Measurements from ENCODE around the gene GABBR1. TPM values are rescaled to one million over a fixed set of nuclear protein-coding genes. Genes with fewer than 3 reads are reported as not detected.

Gene GABBR1
- total RNA-seq, 5 donors from 2014 or later (not counting 1 experiment from before 2014, with no cell fraction given) = 48.0 to 82.7 (median 74.8) TPM

DNA sequence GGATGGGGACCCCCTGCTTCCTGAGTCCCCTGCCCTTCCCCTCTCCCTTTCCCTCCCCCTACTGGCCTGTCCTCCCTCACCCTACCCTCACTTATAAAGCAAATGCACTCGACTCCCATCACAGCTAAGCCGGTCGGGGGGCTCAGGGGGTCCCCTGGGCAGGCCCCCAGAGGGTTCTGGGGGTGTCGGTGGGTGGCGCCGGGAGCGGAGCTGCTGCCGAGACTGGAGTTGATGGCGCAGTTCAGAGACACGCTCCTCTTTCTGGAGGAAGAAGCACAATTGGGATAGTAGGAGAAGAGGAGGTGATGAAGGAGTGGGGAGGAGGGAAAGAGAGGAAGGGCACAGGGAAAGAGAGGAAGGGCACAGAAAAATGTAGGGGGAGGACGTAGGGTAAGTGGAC lies 29.5 kb downstream of the GABBR1 start:
- Mint-ChIP-seq H3K9me3 (no peaks in the 10 kb centered on the region), H3K36me3 (peaks cover 44% of the 10 kb centered on the region), H3K4me3 (no peak overlapping the region), H3K27me3 (peaks cover 0 to 3% of the 10 kb centered on the region in 2 donors), H3K4me1 (no peaks in the 10 kb centered on the region), H3K27ac (no peak overlapping the region)
- ATAC-seq (replicated peaks in 1 of 4) (no peak), DNase-seq (no peak)
- no peaks in the 10 kb centered on the region for H3K9me3 ChIP-seq
- POLR2A ChIA-PET = interaction anchor here in 1 of 2 donors (0.6 kb wide), 1 partner anchor 42 kb away, joined by 6 read pairs; no protein-coding TSS in a partner anchor
- no peaks in the 10 kb centered on the region for H3K27me3 ChIP-seq (replicated peaks in 1 of 2; ENCODE audit: control insufficient read depth in 2 of 2, extremely low read depth in 1 of 2, insufficient read depth in 2 of 2, low read length in 1 of 2)
- H3K4me1 ChIP-seq (ENCODE audit: control insufficient read depth in 1 of 2, extremely low read depth in 1 of 2, insufficient read depth in 2 of 2, low read length in 2 of 2) = no peaks in the 10 kb centered on the region
- H3K27ac ChIP-seq (ENCODE audit: low read length) = no peak overlapping the region
- 91% methylated on average over 8 of the region's 11 CpGs for WGBS (ENCODE audit: insufficient coverage)
- H3K4me3 ChIP-seq (ENCODE audit: control insufficient read depth in 1 of 2, extremely low read depth in 1 of 2, low read length in 1 of 2) = no peak overlapping the region
- CTCF ChIA-PET = no interaction called here
- H3K36me3 ChIP-seq (ENCODE audit: control insufficient read depth in 2 of 2, extremely low read depth in 1 of 2, insufficient read depth in 1 of 2, low read length in 1 of 2) = peaks cover 3 to 8% of the 10 kb centered on the region in 2 donors

DNA sequence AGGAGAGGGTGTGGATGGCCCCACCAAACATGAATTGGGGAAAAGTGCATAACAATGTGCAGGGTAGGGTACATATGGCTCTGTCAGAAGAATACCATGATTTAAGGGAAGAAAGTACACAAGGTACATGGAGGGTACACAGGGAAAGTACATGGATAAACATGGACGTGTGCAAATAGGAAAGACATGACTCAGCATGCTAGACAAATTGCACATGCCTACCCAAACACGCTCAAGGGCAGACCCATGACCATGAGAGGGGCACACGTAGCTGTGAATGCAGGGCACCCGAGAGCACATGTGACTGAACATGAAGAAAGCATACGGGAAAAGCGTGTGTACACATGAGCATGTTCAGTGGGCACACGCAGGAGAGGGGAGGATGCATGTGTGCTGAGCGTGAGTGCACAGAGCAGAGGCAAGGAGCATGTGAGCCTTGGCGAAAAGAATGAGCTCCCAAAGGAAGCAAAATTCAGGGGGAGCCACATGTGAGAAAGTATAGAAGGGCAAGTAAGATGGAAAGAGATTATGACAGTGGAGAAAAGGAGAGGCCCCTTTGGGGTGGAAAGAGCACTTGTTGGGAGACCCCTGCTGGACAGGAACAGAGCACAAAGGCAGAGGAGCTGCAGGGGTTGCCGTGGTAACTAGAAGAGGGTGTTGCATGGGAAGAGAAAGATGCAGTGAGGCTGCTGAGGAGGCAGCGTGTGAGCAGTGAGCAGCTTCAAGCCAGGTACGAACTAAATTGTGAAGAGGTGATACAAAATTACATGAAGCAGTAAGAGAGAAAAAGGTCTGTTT lies 30.2 kb downstream of the GABBR1 start:
- no peak overlapping the region for H3K4me3 Mint-ChIP-seq
- Histone ChIP-seq H3K27ac (ENCODE audit: low read length) (no peak overlapping the region), H3K4me1 (ENCODE audit: control insufficient read depth in 1 of 2, extremely low read depth in 1 of 2, insufficient read depth in 2 of 2, low read length in 2 of 2) (no peaks in the 10 kb centered on the region), H3K4me3 (ENCODE audit: control insufficient read depth in 1 of 2, extremely low read depth in 1 of 2, low read length in 1 of 2) (no peak overlapping the region), H3K9me3 (no peaks in the 10 kb centered on the region), H3K27me3 (replicated peaks in 1 of 2; ENCODE audit: control insufficient read depth in 2 of 2, extremely low read depth in 1 of 2, insufficient read depth in 2 of 2, low read length in 1 of 2) (no peaks in the 10 kb centered on the region), H3K36me3 (ENCODE audit: control insufficient read depth in 2 of 2, extremely low read depth in 1 of 2, insufficient read depth in 1 of 2, low read length in 1 of 2) (peaks cover 3 to 8% of the 10 kb centered on the region in 2 donors)
- ATAC-seq (replicated peaks in 1 of 4) = no peak
- H3K9me3 Mint-ChIP-seq = no peaks in the 10 kb centered on the region
- no peak overlapping the region for H3K27ac Mint-ChIP-seq
- ChIA-PET CTCF (no interaction called here), POLR2A (interaction anchor here in 1 of 2 donors (0.6 kb wide), 1 partner anchor 42 kb away, joined by 6 read pairs; no protein-coding TSS in a partner anchor)
- H3K27me3 Mint-ChIP-seq = peaks cover 0 to 3% of the 10 kb centered on the region in 2 donors
- peaks cover 37% of the 10 kb centered on the region for H3K36me3 Mint-ChIP-seq
- H3K4me1 Mint-ChIP-seq = no peaks in the 10 kb centered on the region
- peak in 1 of 35 experiments; percentile 6 for DNase-seq
- 81% methylated on average over 12 of the region's 12 CpGs for WGBS (ENCODE audit: insufficient coverage)

DNA sequence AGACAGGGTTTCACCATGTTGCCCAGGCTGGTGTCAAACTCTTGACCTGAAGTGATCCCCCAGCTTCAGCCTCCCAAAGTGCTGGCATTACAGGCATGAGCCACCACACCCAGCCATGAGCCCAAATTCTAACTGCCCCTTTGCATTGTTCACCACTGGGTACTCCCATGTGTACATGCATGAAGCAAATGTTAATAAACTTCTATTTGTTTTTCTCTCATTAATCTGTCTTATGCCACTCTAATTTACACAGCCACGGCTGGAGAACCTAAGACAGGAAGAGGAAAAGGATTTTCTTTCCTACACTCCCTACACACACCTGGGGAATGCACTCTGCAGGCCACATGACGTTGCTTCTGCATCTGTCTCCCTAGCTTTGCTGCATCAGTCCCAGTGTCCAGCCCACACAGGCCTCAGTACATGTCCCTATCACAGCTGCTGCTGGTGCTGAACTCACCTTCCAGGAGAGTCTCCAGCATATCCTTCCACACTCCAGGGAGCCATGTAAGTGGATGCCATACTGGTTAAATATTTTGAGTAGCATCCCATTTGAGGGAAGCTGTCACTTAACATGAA lies 34.7 kb downstream of the GABBR1 start:
- Mint-ChIP-seq H3K4me1 (no peaks in the 10 kb centered on the region), H3K9me3 (no peaks in the 10 kb centered on the region), H3K36me3 (peaks cover 10% of the 10 kb centered on the region), H3K4me3 (no peak overlapping the region), H3K27me3 (peaks cover 0 to 14% of the 10 kb centered on the region in 2 donors), H3K27ac (no peak overlapping the region)
- WGBS (ENCODE audit: insufficient coverage) = no CpG with 5 or more reads among the region's 2 CpGs
- H3K4me1 ChIP-seq (ENCODE audit: control insufficient read depth in 1 of 2, extremely low read depth in 1 of 2, insufficient read depth in 2 of 2, low read length in 2 of 2) = no peaks in the 10 kb centered on the region
- ATAC-seq (replicated peaks in 1 of 4) (no peak), DNase-seq (no peak)
- ChIA-PET POLR2A (no interaction called here), CTCF (no interaction called here)
- no peaks in the 10 kb centered on the region for H3K9me3 ChIP-seq
- H3K27me3 ChIP-seq (replicated peaks in 1 of 2; ENCODE audit: control insufficient read depth in 2 of 2, extremely low read depth in 1 of 2, insufficient read depth in 2 of 2, low read length in 1 of 2) = peaks cover 2 to 7% of the 10 kb centered on the region in 2 experiments
- H3K36me3 ChIP-seq (ENCODE audit: control insufficient read depth in 2 of 2, extremely low read depth in 1 of 2, insufficient read depth in 1 of 2, low read length in 1 of 2) = no peaks in the 10 kb centered on the region
- no peak overlapping the region for H3K27ac ChIP-seq (ENCODE audit: low read length)
- no peak overlapping the region for H3K4me3 ChIP-seq (ENCODE audit: control insufficient read depth in 1 of 2, extremely low read depth in 1 of 2, low read length in 1 of 2)

DNA sequence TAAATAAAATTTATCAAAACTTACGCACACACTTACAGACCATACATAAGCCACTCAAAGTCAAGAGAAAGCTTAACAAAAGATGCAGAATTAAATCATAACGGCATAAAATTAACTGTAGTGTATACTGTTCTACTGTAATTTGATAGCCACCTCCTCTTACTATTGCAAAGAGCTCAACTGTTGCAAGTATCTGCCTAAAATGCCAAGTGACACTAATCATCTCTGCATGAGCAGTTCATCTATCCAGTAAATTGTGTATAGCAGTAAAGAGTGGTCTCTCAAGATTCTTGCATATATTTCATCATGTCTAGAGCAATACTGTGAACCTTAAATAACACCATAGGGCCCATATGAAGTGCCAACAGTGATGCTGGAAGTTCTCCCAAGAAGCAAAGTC lies 35.8 kb downstream of the GABBR1 start:
- Mint-ChIP-seq H3K4me3 (no peak overlapping the region), H3K27ac (no peak overlapping the region), H3K4me1 (no peaks in the 10 kb centered on the region), H3K9me3 (no peaks in the 10 kb centered on the region), H3K36me3 (no peaks in the 10 kb centered on the region), H3K27me3 (peaks cover 0 to 15% of the 10 kb centered on the region in 2 donors)
- peaks cover 2 to 10% of the 10 kb centered on the region in 2 experiments for H3K27me3 ChIP-seq (replicated peaks in 1 of 2; ENCODE audit: control insufficient read depth in 2 of 2, extremely low read depth in 1 of 2, insufficient read depth in 2 of 2, low read length in 1 of 2)
- no peaks in the 10 kb centered on the region for H3K4me1 ChIP-seq (ENCODE audit: control insufficient read depth in 1 of 2, extremely low read depth in 1 of 2, insufficient read depth in 2 of 2, low read length in 2 of 2)
- POLR2A ChIA-PET = no interaction called here
- no peaks in the 10 kb centered on the region for H3K9me3 ChIP-seq
- no peak overlapping the region for H3K27ac ChIP-seq (ENCODE audit: low read length)
- no peak overlapping the region for H3K4me3 ChIP-seq (ENCODE audit: control insufficient read depth in 1 of 2, extremely low read depth in 1 of 2, low read length in 1 of 2)
- no peak for DNase-seq
- no peak for ATAC-seq (replicated peaks in 1 of 4)
- CTCF ChIA-PET = no interaction called here
- H3K36me3 ChIP-seq (ENCODE audit: control insufficient read depth in 2 of 2, extremely low read depth in 1 of 2, insufficient read depth in 1 of 2, low read length in 1 of 2) = no peaks in the 10 kb centered on the region
- no CpG with 5 or more reads among the region's 2 CpGs for WGBS (ENCODE audit: insufficient coverage)

DNA sequence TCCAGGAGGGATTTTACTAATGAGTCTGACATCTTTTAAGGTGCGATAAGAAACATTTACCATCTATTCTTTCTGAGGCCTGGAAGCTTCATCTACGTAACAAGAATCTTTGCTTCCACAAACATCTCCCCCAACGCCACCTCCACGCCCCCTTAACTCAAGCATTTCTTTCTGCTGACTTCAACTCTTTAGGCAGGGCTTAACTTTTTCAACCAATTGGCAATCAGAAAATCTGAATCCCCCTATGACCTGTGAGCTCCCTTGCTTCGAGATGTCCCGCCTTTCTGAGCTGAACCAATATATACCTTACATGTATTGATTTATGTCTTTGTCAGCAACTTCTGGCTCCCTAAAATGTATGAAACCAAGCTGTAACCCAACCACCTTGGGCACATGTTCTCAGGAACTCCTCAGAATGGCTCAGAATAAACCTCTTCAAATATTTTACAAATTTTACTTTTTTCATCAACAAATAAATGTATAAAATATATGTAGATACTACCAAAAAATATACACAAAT lies 36.5 kb downstream of the GABBR1 start:
- no peaks in the 10 kb centered on the region for H3K4me1 ChIP-seq (ENCODE audit: control insufficient read depth in 1 of 2, extremely low read depth in 1 of 2, insufficient read depth in 2 of 2, low read length in 2 of 2)
- peaks cover 2 to 11% of the 10 kb centered on the region in 2 experiments for H3K27me3 ChIP-seq (replicated peaks in 1 of 2; ENCODE audit: control insufficient read depth in 2 of 2, extremely low read depth in 1 of 2, insufficient read depth in 2 of 2, low read length in 1 of 2)
- Mint-ChIP-seq H3K4me1 (no peaks in the 10 kb centered on the region), H3K9me3 (no peaks in the 10 kb centered on the region), H3K27me3 (peaks cover under 1 to 17% of the 10 kb centered on the region in 2 donors), H3K36me3 (no peaks in the 10 kb centered on the region), H3K4me3 (no peak overlapping the region), H3K27ac (no peak overlapping the region)
- H3K9me3 ChIP-seq = no peaks in the 10 kb centered on the region
- 93% methylated on average over 5 of the region's 6 CpGs for WGBS (ENCODE audit: insufficient coverage)
- DNase-seq (no peak), ATAC-seq (replicated peaks in 1 of 4) (no peak)
- H3K36me3 ChIP-seq (ENCODE audit: control insufficient read depth in 2 of 2, extremely low read depth in 1 of 2, insufficient read depth in 1 of 2, low read length in 1 of 2) = no peaks in the 10 kb centered on the region
- no peak overlapping the region for H3K27ac ChIP-seq (ENCODE audit: low read length)
- ChIA-PET POLR2A (no interaction called here), CTCF (no interaction called here)
- no peak overlapping the region for H3K4me3 ChIP-seq (ENCODE audit: control insufficient read depth in 1 of 2, extremely low read depth in 1 of 2, low read length in 1 of 2)

DNA sequence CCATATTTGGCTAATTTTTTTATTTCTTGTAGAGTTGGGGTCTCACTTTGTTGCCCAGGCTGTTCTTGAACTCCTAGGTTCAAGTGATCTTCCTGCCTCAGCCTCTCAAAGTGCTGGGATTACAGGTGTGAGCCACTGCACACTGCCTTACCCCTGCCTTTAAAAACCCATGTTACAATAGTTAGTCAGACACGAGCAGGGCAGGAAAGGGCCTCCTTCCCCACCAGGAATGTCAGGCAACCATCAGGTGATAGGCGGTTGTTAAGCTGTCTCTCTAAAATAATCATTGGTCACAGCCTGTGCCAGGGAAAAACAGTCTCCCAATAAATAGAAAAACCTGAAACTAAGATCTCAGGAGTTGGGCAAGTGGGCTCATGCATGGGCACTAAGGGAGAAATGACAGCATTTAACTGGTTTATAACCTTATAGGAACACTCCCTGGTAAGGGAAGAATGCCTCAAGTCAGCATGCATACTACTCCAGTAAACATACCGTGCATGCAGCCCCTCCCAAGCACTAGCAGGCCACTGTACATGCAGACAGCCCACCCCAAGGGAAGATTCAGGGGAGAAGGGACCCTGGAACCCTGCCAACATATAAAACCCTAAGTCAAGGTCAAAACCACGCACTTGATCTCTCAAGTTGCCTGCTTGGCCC lies 39.7 kb downstream of the GABBR1 start:
- 24% methylated on average over 3 of the region's 4 CpGs for WGBS (ENCODE audit: insufficient coverage)
- H3K4me3 ChIP-seq (ENCODE audit: control insufficient read depth in 1 of 2, extremely low read depth in 1 of 2, low read length in 1 of 2) = no peak overlapping the region
- no peaks in the 10 kb centered on the region for H3K36me3 Mint-ChIP-seq
- H3K4me1 Mint-ChIP-seq = no peaks in the 10 kb centered on the region
- H3K4me3 Mint-ChIP-seq = no peak overlapping the region
- peaks cover 2 to 14% of the 10 kb centered on the region in 2 experiments for H3K27me3 ChIP-seq (replicated peaks in 1 of 2; ENCODE audit: control insufficient read depth in 2 of 2, extremely low read depth in 1 of 2, insufficient read depth in 2 of 2, low read length in 1 of 2)
- DNase-seq (no peak), ATAC-seq (replicated peaks in 1 of 4) (no peak)
- no peak overlapping the region for H3K27ac ChIP-seq (ENCODE audit: low read length)
- POLR2A ChIA-PET = no interaction called here
- H3K27ac Mint-ChIP-seq = no peak overlapping the region
- H3K27me3 Mint-ChIP-seq = peaks cover 7 to 36% of the 10 kb centered on the region in 2 donors
- no peaks in the 10 kb centered on the region for H3K9me3 Mint-ChIP-seq
- H3K36me3 ChIP-seq (ENCODE audit: control insufficient read depth in 2 of 2, extremely low read depth in 1 of 2, insufficient read depth in 1 of 2, low read length in 1 of 2) = no peaks in the 10 kb centered on the region
- CTCF ChIA-PET = no interaction called here
- H3K9me3 ChIP-seq = no peaks in the 10 kb centered on the region
- no peaks in the 10 kb centered on the region for H3K4me1 ChIP-seq (ENCODE audit: control insufficient read depth in 1 of 2, extremely low read depth in 1 of 2, insufficient read depth in 2 of 2, low read length in 2 of 2)
